Sigmoid colon (tissue), 4 donors: ENCODE measurements around the gene PATL1.

Source experiments
- EP300 ChIP-seq, 4 donors: sonication (generic); formaldehyde crosslinking; IDR thresholded peaks; one replicate each; pipeline ENCODE4 v1.6.1; 2017; ENCODE audit warnings: antibody characterized with exemption in 4 of 4
- POLR2A ChIP-seq, 2 donors: fragments of 450-650 bp; IDR thresholded peaks; one replicate each; pipeline ENCODE4 v1.6.1; 2016; ENCODE audit warnings: antibody characterized with exemption in 2 of 2, mild to moderate bottlenecking in 2 of 2, moderate library complexity in 2 of 2
- POLR2AphosphoS5 ChIP-seq, 4 donors: sonication (generic); formaldehyde crosslinking; IDR thresholded peaks; one replicate each; pipeline ENCODE4 v1.6.1; 2017; ENCODE audit warnings: antibody characterized with exemption in 4 of 4
- TF ChIP-seq, protein P1 (sequence below), 4 experiments: fragments of 450-650 bp in 3 of 4; fragments of 200-600 bp in 1 of 4; IDR thresholded peaks; one replicate each; pipeline ENCODE4 v1.5.1; 2016 to 2019; ENCODE audit warnings: antibody characterized with exemption in 4 of 4, mild to moderate bottlenecking in 3 of 4, moderate library complexity in 2 of 4

DNA sequence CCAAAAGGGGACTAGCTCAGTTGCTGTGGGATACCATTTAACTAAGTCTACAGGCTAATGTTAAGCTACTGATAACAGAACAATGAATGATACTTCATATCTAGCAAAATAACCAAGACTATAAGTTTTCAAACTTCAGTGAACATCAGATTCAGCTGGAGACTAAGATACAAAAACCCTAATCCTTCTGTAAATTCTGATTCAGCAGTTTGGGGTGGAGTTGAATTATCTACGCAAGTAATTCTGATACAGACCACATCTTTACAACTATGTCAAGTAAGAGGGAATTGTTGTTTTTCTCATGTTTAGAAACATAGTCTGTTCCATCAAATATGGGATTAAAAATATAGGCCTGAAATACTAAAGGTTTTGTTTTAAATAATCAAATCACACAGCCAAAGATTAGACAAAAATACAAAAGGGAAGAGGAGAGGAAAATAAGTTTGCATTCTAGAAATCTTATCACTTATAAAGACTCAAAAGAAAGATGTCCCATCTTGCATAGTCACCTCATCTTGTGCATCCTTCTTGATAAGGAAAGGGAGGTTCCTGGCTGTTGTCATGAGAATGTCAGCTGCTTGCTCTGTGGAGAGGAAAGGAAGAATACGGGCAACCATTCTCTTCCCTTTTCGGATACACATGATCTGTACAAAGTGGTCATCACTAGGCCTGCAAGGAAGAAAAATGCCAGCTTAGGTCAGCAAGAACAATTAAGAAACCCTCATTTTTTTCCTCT, 21.4 kb downstream of the PATL1 start:
- TF ChIP-seq POLR2AphosphoS5 (IDR thresholded peaks at IDR 0.05) (no peak), POLR2A (IDR thresholded peaks at IDR 0.05) (no peak), EP300 (IDR thresholded peaks at IDR 0.05) (no peak)
- TF ChIP-seq, protein P1, sequence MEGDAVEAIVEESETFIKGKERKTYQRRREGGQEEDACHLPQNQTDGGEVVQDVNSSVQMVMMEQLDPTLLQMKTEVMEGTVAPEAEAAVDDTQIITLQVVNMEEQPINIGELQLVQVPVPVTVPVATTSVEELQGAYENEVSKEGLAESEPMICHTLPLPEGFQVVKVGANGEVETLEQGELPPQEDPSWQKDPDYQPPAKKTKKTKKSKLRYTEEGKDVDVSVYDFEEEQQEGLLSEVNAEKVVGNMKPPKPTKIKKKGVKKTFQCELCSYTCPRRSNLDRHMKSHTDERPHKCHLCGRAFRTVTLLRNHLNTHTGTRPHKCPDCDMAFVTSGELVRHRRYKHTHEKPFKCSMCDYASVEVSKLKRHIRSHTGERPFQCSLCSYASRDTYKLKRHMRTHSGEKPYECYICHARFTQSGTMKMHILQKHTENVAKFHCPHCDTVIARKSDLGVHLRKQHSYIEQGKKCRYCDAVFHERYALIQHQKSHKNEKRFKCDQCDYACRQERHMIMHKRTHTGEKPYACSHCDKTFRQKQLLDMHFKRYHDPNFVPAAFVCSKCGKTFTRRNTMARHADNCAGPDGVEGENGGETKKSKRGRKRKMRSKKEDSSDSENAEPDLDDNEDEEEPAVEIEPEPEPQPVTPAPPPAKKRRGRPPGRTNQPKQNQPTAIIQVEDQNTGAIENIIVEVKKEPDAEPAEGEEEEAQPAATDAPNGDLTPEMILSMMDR (IDR thresholded peaks at IDR 0.05) = no peak
